IPS DF 6.9 (cell line): ENCODE data around the gene CHCHD6.

Experiments
- DNase-seq: peaks from one replicate; pipeline ENCODE4 v3.0.0-alpha.2; 2013; ENCODE audit warnings: low read depth, low spot score
- H3K27ac ChIP-seq: one replicate; pipeline ENCODE4 v1.5.1; 2013; ENCODE audit warnings: low read length, control low read depth
- H3K27me3 ChIP-seq: 2 replicates; pipeline ENCODE4 v1.6.1; 2013; ENCODE audit warnings: mild to moderate bottlenecking, low read length; ENCODE audit not compliant: control insufficient read depth, insufficient read depth
- H3K36me3 ChIP-seq: 2 replicates; pipeline ENCODE4 v1.6.1; 2013; ENCODE audit warnings: low read length; ENCODE audit not compliant: control insufficient read depth, insufficient read depth
- H3K4me1 ChIP-seq: 2 replicates; pipeline ENCODE4 v1.6.1; 2013; ENCODE audit warnings: low read length; ENCODE audit not compliant: control insufficient read depth, insufficient read depth
- H3K4me3 ChIP-seq: 2 replicates; pipeline ENCODE4 v1.5.1; 2013; ENCODE audit warnings: mild to moderate bottlenecking, low read length
- H3K9me3 ChIP-seq: 2 replicates; pipeline ENCODE4 v1.6.1; 2013; ENCODE audit warnings: low read length, inconsistent platforms; ENCODE audit not compliant: control insufficient read depth, insufficient read depth
- WGBS: extraction: QIAGEN DNeasy Blood & Tissue Kit; methylation state at CpG from one replicate; pipeline ENCODE4 v1.1.7; 2013; ENCODE audit warnings: mixed read lengths, missing lambda C conversion rate; ENCODE audit not compliant: insufficient read length, insufficient coverage; 5-methylcytosine and 5-hydroxymethylcytosine counted together

Gene CHCHD6

GRCh38 chr3:126930936-126931600 is 227.0 kb downstream of the CHCHD6 start:
- no peak overlapping the region for H3K4me3 ChIP-seq
- no peaks in the 10 kb centered on the region for H3K27me3 ChIP-seq
- no peaks in the 10 kb centered on the region for H3K36me3 ChIP-seq
- WGBS: no CpG with 5 or more reads among the region's 15 CpGs
- H3K9me3 ChIP-seq: no peaks in the 10 kb centered on the region
- H3K27ac ChIP-seq: no peak overlapping the region
- no peak for DNase-seq
- H3K4me1 ChIP-seq: no peaks in the 10 kb centered on the region

- DNase-seq: no peak
- Histone ChIP-seq H3K4me3 (no peak overlapping the region), H3K36me3 (no peaks in the 10 kb centered on the region), H3K9me3 (no peaks in the 10 kb centered on the region), H3K4me1 (no peaks in the 10 kb centered on the region), H3K27me3 (no peaks in the 10 kb centered on the region), H3K27ac (no peak overlapping the region)
- WGBS: no CpG with 5 or more reads among the region's 9 CpGs
Observed at GRCh38 chr3:126931806-126932187, 227.8 kb downstream of the CHCHD6 start.

DNA sequence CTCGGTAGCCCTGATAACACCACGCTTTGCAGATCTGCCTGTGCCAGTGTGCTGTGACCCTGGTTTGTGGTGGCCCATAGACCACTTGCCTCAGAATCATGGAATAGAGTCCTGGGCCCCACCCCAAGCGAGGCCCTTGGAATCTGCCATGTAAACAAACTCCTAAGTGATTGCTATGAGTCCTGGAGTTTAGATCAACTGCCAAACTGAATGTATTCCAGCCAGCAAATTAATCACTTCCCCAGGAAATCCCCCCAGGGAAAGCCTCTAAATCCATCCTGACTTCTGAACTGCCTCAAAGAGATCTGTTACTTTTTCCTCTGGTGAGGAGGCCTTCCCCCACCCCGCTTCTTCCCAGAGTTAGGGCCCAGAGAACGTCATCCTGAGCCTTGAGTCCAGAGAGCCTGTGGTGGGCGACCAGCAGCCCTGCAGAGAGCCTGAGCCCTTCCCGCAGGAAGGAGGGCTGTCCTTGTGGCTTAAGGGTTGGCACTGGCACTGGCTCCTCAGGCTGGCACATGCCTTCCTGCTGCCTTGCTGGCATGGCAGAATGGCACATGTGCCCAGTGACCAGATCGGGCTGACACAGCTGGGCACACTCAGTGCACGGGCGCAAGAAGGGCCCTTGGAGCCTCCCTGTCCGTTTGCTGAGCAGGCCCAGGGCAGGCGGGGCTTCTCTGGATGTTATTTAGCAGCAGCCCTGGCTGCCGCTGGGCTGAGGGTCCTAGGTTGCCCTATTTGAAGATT is 228.3 kb downstream of the CHCHD6 start:
- no peaks in the 10 kb centered on the region for H3K9me3 ChIP-seq
- no peak overlapping the region for H3K27ac ChIP-seq
- H3K4me3 ChIP-seq: no peak overlapping the region
- no peaks in the 10 kb centered on the region for H3K36me3 ChIP-seq
- no peaks in the 10 kb centered on the region for H3K27me3 ChIP-seq
- no CpG with 5 or more reads among the region's 13 CpGs for WGBS
- no peak for DNase-seq
- H3K4me1 ChIP-seq: no peaks in the 10 kb centered on the region

GRCh38 chr3:126934031-126934531 is 230.0 kb downstream of the CHCHD6 start:
- H3K4me3 ChIP-seq: no peak overlapping the region
- no peak overlapping the region for H3K27ac ChIP-seq
- H3K36me3 ChIP-seq: no peaks in the 10 kb centered on the region
- no peaks in the 10 kb centered on the region for H3K4me1 ChIP-seq
- WGBS: no CpG with 5 or more reads among the region's 4 CpGs
- H3K9me3 ChIP-seq: no peaks in the 10 kb centered on the region
- no peaks in the 10 kb centered on the region for H3K27me3 ChIP-seq
- DNase-seq: no peak

GRCh38 chr3:126934991-126935390 is 231.0 kb downstream of the CHCHD6 start:
- Histone ChIP-seq H3K4me1 (no peaks in the 10 kb centered on the region), H3K4me3 (no peak overlapping the region), H3K36me3 (no peaks in the 10 kb centered on the region), H3K27ac (no peak overlapping the region), H3K27me3 (no peaks in the 10 kb centered on the region), H3K9me3 (no peaks in the 10 kb centered on the region)
- no CpG with 5 or more reads among the region's 8 CpGs for WGBS
- DNase-seq: no peak

- no peaks in the 10 kb centered on the region for H3K36me3 ChIP-seq
- H3K27ac ChIP-seq: no peak overlapping the region
- no peaks in the 10 kb centered on the region for H3K27me3 ChIP-seq
- no CpG with 5 or more reads among the region's 4 CpGs for WGBS
- DNase-seq: no peak
- no peaks in the 10 kb centered on the region for H3K9me3 ChIP-seq
- H3K4me1 ChIP-seq: no peaks in the 10 kb centered on the region
- no peak overlapping the region for H3K4me3 ChIP-seq
Observed at GRCh38 chr3:126935756-126936509, 231.9 kb downstream of the CHCHD6 start.

DNA sequence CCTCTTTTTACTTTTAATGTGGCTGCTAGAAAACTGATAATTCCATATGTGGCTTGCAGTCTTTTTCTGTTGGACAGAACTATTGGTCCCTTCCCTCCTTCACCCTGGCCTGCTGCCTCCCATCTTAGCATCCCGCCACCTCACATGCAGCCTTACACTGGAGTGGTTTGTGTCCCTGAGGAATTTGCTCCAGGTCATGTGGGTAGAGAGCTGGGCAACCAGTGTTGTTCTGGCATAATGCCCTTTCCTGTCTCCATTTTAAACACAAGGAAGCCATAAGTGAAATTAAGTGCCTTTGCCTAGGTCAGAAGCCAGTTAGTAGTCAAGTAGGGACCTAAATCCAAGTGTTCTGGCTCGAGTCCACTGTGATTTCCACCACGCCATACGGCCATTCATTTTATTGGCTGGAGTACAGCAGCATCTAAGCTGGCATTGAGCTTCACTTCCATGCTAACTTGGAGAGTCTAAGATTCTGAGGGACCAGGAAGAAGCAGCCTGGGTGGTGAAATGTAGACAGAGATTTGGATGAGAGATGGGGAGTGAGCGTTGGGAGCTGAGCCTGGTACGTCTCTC is 232.9 kb downstream of the CHCHD6 start:
- no peak for DNase-seq
- no peak overlapping the region for H3K27ac ChIP-seq
- H3K4me3 ChIP-seq: no peak overlapping the region
- H3K36me3 ChIP-seq: no peaks in the 10 kb centered on the region
- no peaks in the 10 kb centered on the region for H3K4me1 ChIP-seq
- no CpG with 5 or more reads among the region's 6 CpGs for WGBS
- H3K9me3 ChIP-seq: no peaks in the 10 kb centered on the region
- H3K27me3 ChIP-seq: no peaks in the 10 kb centered on the region

DNA sequence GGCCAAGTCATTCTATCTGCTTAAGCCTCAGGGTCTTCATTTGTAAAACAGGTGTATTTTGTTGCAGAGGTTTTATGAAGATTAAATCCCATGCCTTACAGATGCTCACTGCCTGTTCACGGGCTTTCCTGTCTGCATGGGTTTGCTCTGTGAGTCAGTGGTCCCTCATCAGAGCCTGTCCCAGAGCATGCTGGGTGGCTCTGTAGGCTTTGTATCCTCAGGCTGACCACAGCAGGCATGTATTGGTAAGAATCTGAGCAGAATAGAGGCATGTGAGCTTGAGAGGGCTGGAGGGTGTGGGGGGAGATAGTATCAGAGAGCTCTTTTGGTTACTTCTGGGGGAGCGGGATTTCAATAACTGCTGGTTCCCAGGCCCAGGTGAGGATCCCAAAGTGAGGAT is 233.5 kb downstream of the CHCHD6 start:
- H3K4me1 ChIP-seq: no peaks in the 10 kb centered on the region
- H3K9me3 ChIP-seq: no peaks in the 10 kb centered on the region
- no peak for DNase-seq
- no peak overlapping the region for H3K27ac ChIP-seq
- no peaks in the 10 kb centered on the region for H3K36me3 ChIP-seq
- H3K27me3 ChIP-seq: no peaks in the 10 kb centered on the region
- H3K4me3 ChIP-seq: no peak overlapping the region
- WGBS: no CpG with 5 or more reads among the region's 2 CpGs

GRCh38 chr3:126937973-126938372 is 233.9 kb downstream of the CHCHD6 start:
- Histone ChIP-seq H3K36me3 (no peaks in the 10 kb centered on the region), H3K27me3 (no peaks in the 10 kb centered on the region), H3K4me1 (no peaks in the 10 kb centered on the region), H3K27ac (no peak overlapping the region), H3K4me3 (no peak overlapping the region), H3K9me3 (no peaks in the 10 kb centered on the region)
- whole genome bisulfite sequencing: no CpG with 5 or more reads among the region's 7 CpGs
- no peak for DNase-seq
